ENCODE results near the gene MYPOP.
"Not testable (repeated sequence)": the region's sequence is repeated elsewhere in the genome, so short reads cannot be mapped to it uniquely, and the experiment has no call there.

The MYPOP gene

DNA sequence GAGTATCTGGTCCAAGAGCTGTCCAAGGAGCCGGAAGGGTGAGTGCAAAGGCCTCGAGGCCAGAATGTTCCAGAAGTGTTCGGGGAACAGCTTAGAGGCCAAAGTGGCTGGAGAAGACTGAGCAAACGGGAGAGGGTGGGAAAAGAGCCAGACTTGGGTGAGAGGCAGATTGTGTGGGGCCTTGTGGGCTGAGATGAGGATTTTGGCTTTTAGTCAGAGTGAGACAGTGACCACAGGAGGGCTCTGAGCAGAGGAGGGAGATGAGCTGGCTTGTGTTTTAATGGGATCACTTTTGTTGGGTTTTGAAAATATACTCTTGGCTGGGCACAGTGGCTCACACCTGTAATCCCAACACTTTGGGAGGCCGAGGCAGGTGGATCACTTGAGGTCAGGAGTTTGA, 6.5 kb upstream of the MYPOP start:
- in situ Hi-C loops (cut with HindIII; ENCODE audit: low sequenced_read_pairs) = no loop called here

DNA sequence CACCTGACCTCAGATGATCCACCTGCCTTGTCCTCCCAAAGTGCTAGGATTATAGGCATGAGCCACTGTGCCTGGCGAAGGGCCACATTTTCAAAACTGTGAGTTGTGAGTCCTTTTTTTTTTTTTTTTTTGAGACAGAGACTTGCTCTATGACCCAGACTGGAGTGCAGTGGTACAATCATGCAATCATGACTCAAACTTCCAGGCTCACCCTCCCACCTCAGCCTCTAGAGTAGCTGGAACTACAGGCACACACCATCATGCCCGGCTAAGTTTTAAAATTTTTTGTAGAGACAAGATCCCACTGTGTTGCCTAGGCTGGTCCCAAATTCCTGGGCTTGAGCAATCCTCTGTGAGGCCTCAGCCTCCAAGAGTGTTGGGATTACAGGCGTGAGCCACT, 3.8 kb upstream of the MYPOP start:
- in situ Hi-C loops (cut with HindIII; ENCODE audit: low sequenced_read_pairs) = no loop called here

DNA sequence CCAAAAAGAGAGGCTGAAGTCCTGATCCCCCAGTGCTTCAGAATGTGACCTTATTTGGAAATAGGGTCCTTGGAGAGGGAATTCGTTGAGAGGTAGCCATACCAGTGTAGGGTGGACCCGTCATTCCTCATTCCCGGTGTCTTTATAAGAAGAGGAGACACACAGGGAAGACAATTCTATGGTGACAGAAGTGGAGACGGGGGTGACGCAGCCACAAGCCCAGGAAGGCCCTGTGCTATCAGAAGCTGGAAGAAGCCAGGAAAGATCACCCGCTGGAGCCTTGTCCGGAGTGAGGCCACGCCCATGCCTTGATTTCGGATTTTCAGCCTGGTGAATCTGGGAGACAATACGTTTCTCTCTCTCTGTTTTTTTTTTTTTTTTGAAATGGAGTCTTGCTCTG, 2.6 kb upstream of the MYPOP start:
- in situ Hi-C loops (cut with HindIII; ENCODE audit: low sequenced_read_pairs) = no loop called here

DNA sequence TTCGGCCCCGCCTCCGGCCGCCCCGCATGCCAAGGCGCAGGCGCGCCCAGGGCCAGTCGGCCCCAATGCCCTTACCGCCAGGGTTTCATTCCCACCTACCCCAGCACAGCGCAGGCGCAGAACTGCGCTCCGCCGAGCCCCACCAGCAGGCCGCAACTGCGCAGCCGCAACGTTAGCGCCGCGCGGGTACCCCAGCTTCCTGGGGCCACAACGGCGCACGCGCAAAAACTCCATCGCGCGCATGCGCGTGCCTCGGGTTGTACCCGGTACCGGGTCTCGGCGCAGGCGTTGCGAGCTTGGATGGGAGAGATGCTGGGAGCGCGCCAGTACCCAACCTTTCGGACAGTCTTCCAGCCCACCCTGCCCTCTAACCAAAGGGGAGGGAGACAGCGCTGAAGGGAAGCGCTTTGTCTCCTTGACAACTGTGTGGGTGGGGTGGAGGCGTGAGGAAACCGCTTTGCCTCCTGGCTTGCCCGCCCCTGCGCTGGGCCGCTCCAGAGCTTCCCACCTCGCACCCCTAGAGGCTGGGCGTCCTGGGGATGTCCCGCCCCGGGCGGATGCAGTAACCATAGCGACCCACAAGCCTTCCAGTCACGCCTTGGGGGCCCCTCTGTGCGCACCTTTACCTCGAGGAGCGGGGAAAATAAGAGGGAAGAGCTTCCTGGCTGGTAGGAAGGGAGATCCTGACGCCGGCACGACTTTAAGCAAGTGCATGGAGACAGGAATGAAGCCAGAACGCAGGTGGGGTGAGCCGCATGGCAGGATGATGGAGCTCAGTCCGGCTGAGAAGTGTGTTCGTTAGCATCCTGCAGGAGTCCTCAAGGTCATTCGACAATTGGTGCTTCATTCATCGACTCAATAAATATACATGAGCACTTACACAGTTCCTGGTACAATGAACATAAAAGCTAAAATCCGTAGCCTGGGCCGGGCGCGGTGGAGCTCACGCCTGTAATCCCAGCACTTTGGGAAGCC, 525 bp upstream of the MYPOP start:
- in situ Hi-C loops (cut with HindIII; ENCODE audit: low sequenced_read_pairs) = no loop called here

DNA sequence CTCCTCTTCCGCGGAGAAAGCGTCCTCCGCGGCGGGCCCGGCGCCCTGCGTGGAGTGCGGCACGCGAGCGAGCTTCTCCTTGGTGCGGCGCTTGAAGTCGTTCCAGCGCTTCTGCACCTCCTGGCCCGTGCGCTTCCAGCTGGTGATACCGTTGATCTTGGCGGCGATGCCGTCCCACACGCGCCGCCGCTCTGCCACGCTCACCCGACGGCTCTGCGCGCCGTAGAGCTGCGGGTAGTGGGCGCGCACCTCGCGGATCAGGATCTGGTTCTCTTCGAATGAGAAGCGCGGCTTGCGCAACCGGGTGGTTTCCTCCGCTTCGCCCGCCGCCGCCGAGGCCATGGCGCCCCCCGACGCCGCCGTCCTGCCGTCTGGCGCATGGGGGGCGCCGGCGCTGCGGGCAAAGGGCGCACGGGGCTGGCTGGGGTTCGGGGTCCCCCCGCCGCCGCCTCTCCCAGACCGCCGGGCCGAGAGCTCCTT, 941 bp downstream of the MYPOP start:
- in situ Hi-C loops (cut with HindIII; ENCODE audit: low sequenced_read_pairs) = no loop called here

DNA sequence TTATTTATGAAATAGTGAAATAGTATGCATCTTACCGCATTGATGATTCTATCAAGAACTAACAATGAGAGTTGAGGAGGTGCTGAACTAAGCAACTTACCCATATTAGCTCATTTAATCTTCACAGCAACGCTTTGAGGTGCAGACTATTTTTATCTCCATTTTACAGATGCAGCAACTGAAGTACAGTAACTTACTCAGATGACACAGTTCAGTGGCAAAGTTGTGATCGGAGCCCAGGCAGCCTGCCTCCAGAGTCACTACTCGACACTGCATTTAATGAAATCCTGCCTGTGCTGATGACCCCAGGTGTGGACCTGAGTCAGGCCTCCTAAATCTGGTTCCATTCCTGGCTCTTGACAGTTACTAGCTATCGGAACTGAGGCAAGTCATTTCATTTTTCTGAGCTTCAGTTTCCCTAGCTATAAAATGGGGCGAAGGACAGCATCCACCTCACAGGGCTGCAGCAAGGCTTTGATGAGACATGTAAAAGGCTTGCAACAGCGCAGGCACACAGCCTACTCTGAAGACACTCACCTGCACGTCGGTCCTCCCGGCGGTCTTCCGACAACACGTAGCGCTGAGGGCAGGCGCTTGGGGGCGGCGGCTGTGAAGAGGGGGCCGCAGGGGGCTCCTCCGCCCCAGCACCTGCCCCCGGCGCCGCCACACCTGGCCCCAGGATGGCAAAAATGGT, 1.5 kb downstream of the MYPOP start:
- in situ Hi-C loops (cut with HindIII; ENCODE audit: low sequenced_read_pairs) = no loop called here

DNA sequence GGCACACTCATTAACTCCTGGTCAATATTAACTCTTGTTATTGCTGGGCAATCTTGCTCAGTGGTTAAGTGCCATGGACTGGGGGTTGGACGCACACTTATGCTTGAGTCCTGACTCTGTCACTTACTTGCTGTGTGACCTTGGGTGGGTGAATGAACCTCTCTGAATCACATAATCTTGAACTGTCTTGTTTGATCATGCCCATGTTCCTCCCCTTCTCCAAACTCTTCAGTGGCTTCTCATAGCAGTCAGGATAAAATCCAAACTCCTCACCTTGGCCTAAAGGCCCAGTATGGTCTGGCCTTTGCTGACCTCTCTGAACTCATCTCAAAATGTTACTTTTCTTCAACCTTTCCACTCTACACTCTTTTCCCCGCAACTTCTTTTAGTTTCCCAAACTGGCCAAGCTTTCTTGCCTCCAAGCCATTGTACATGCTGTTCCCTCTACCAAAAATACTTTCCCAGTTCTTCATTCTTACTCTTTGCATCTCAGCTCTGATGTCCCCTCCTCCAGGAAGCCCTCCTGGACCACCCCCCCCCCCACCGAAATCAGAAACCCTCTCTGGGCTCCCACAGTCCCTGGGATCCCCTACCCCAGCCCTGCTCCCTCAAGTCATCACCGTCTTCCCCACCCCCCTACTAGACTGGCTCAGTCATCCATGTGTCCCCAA, 2.4 kb downstream of the MYPOP start:
- in situ Hi-C loops (cut with HindIII; ENCODE audit: low sequenced_read_pairs) = no loop called here

DNA sequence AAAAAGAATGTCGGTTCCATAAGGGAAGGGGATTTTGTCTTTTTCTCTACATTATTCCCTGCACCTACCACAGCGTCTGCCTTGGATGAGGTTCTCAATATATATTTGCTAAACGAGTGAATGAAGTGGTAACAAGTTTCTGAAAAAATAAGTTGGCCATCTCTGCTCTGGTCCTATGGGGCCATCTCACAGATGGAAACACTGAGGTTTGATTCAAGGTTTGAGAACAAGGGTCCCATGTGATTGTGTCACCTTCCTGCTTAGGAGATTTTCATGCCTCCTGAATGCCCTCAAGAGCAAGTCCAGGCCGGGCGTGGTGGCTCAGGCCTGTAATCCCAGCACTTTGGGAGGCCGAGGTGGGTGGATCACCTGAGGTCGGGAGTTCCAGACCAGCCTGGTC, 3.2 kb downstream of the MYPOP start:
- in situ Hi-C loops (cut with HindIII; ENCODE audit: low sequenced_read_pairs) = no loop called here

DNA sequence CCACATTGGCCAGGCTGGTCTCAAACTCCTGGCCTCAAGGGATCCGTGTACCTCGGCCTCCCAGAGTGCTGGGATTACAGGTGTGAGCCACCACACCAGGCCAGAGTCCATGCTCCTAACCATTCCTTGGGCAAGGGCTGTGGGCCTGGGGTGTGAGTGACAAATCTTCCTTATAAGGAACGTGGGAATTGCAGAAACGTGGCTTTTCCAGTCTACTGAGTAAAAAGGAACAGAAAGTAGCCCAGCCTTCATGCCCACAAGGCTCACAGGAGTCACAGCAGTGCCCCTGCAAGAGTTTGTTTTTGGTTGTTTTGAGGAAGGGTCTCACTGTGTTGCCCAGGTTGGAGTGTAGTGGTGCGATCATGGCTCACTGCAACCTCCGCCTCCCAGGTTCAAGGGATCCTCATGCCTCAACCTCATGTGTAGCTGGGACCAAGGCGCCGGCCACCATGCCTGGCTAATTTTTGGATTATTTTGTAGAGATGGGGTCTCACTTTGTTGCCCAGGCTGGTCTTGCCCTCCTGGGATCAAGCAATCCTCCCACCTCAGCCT, 5.1 kb downstream of the MYPOP start:
- in situ Hi-C loops (cut with HindIII; ENCODE audit: low sequenced_read_pairs) = no loop called here

DNA sequence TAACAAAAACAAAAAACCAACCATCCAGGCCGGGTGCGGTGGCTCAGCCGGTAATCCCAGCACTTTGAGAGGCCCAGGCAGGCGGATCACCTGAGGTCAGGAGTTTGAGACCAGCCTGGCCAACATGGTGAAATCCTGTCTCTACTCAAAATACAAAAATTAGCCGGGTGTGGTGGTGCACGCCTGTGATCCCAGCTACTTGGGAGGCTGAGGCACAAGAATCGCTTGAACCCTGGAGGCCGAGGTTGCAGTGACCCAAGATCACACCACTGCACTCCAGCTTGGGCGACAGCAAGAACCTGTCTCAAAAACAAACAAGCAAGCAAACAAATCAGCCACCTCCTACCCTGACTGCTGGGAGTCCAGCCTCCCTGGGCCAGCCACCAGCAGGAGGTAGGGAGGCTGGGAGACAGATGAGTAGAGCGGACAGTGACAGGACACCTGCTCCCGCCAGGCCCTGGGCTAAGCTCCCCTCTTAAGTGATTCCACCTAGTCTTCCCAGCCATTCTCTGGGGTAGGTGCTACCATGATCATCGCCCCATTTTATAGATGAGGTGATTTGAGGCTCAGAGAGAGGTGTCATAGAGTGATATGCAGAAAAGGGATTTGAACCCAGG, 6.3 kb downstream of the MYPOP start:
- in situ Hi-C loops (cut with HindIII; ENCODE audit: low sequenced_read_pairs) = not testable (repeated sequence)

DNA sequence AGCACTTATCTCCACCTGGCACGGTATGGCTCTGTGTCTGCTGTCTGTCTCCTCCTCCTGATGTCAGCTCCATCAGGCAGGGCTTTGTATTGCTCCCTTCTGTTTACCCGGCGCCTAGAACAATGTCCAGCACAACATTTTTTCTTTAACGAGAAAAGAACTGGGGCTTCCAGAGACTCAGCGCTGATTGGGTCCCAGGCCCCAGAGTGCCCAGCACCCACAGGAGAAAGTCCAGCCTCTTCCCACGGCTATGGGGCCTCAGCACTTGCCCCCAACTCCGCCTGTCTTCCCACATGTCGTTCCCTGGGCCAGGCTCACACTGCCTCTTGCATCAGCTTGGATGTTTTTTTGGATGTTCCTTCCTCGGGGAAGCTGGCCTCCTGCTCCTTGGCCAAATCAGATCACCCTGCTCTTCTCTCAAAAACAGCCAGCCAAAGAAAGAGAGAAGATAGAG, 6.9 kb downstream of the MYPOP start:
- in situ Hi-C loops (cut with HindIII; ENCODE audit: low sequenced_read_pairs) = no loop called here

DNA sequence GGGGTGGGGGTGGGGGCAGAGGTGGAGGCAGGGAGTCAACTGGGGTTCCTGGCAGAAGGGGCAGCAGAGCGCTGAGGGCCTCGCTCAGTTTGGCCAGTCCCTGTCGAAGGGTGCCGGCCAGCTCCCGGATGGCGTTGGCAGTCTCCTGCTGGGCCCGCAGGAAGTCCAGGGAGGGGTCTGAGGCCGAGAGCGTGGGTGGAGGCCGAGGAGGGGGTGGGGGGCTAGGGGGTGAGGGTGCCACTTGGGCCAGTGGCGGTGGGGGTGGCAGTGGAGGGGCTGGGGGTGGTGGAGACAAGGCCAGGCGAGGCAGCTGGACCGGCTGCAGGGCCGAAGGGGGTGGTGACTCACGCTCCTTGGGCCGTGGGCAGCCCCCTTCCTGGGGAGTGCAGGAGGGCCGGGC, 11.5 kb downstream of the MYPOP start:
- in situ Hi-C loops (cut with HindIII; ENCODE audit: low sequenced_read_pairs) = no loop called here

DNA sequence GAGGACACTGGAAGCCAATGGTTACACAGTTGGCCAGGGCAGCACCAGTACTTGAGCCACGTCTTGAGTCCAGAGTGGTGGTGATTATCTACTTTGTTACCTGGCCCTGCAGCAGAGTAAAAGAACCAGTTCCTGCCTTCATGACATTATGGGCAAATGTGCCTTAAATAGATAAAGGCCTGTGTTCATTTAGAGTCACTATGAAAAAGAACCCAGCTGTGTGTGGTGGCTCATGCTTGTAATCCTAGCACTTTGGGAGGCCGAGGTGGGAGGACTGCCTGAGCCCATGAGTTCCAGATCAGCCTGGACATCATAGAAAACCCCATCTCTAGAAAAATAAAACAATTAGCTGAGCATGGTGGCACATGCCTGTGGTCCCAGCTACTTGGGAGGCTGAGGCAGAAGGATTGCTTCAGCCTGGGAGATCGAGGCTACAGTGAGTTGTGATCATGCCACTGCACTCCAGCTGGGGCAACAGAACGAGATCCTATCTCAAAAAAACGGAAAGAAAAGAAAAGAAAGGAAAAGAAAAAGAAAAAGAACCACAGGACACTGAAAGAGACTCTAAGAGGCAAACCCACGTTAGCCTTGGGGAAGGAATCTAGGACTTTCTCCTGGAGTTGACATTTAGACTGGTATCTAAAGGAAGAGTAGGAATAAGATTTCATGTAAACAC, 13.1 kb downstream of the MYPOP start:
- in situ Hi-C loops (cut with HindIII; ENCODE audit: low sequenced_read_pairs) = no loop called here

DNA sequence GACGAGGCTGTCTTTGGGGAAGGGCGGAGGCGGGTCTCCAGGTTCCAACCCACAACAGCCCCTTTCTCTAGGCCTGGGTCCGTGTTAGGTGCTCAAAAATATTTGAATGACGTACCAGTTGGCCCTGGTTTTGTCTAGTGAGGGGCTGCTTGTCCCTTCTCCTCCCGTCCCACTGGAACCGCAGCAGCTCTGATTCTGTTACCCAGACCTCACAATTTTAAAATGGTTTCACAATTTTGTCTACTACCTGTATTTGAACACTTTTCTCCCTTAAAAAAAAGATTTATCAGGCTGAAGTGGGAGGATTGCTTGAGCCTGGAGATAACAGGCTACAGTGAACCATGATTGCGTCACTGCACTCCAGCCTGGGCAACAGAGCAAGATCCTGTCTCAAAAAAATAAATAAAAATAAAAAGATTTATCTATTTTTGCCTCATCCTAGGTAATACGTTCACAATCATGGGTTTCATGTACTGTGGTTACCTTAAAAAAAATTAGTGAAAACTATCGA, 15.2 kb downstream of the MYPOP start:
- in situ Hi-C loops (cut with HindIII; ENCODE audit: low sequenced_read_pairs) = no loop called here

DNA sequence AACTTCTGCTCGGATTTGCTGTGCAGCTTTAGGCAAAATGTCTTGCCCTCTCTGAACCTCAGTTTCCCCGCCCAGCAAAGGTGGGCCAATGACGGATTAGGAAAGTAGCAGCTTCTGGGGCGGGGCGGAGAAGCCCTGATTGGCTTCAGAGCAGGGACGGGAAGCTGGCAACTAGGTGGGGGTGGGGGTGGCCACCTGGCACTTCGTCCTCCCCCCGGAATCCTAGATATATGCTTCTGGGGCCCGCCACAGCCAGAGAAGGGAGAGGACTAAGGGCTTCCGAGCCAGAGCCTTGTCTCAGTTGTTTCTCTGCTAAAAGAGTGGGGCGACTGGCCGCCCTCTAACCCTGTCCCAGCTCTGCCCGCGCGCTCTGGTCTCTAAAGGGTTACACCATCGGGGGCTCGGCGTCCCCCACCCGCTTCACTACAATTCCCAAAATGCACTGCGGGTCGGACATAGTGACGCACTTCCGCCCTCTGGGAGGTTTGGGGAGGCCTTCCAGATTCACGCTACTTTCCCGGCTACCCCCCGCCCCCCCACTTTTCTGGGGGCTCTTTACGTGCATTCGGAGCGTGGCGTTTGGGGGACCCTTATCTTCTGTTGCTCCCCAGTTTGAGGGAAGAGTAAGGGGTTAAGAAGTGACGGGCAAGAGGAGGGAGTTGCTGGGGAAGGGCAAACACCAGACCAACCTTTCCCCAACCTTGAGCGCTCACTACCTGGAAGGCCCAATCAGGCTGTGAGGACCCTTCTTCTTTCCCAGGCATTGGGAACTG, 15.8 kb downstream of the MYPOP start:
- in situ Hi-C loops (cut with HindIII; ENCODE audit: low sequenced_read_pairs) = no loop called here

DNA sequence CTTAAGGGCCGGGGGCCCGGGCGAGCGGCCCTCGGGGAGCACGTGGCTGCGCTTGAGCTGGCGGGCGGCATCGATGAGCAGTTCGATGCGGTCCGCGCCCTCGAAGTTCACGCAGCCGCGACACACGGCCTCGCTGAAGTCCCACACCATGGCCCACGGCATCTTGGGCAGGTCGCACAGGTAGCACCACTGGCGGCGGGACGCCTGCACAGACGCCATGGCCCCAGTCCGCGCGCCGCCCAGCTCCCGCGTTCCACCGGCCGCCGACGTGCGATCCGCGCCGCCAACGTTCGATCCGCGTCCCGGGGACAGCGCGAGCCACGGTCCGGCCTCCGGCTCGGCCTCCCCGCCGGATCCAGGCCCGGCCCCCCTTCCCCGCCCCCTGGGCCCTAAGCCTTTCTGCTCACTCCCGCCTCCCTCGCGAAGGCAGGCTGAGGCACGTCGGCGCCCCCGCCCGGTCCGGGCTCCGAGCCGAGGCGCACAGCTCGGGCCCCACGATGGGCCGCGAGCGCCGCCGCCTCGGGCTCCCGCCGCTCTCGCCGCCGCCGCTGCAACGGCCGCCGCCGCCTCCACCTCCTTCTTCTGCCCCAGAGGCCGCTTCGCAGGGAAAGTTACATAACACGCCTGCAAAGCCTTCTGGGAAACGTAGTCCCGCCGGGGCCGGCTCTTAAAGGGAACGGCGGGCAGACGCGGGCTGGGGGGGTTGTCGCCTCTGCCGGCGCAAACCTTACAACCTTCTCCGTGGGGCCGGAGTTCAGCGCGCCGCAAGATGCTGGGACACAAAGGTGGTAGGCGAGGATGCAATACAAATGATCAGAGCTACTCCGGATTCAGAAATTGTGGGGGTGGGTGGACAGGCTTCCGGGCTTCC, 16.6 kb downstream of the MYPOP start, which contains the start of gene IRF2BP1:
IRF2BP1 (minus strand) TSS at position 586 of the 871 bp plus-strand sequence; CDS start at position 219, 367 bp downstream.
- in situ Hi-C loops (cut with HindIII; ENCODE audit: low sequenced_read_pairs) = no loop called here

DNA sequence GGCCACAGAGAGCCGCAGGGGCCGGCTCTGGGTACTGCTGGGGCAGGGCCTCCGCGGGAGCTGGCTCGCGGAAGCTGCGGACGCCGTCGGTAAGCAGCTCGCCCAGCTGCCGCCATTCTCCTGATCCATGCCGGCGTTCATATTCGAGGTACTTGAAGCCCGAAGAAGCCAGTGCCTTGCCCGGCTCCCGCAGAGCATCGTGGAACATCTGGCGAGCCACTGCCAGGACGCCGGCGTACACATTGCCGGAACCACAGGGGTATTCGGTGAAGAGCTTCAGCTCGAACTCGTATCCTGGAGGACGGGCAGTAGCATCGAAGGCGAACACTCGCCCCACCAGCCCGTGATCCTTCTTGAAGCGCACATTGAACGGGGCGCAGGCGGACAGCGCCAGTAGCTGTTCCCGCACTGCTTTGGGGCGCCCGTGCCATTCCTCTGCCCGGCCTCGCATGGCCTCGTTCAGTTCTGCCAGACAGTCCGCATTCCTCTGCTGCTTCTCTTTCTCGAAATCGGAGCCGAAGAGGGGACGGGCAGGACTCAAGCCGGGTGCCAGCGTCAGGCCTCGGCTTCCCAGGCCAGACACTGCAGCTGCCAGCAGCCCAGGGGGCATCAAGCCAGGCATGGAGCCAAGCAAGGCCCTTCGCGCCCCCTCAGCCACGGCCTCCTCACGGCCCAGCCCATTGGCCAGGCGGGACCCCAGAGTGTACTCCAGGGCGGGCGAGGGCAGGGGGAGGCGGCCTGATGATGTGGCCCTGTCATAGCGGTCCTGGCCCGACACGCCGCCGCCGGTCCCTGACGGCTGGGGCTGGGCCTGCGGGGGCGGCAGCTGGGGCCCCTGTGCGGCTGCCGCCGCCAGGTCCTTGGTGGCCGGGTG, 17.5 kb downstream of the MYPOP start:
- in situ Hi-C loops (cut with HindIII; ENCODE audit: low sequenced_read_pairs) = no loop called here
